Measurements from ENCODE around the gene HOXA10.

Gene HOXA10

GRCh38 chr7:27189997-27190748 is 16.1 kb upstream of the HOXA10 start:
- no peak for DNase-seq

GRCh38 chr7:27189295-27189996 is 15.3 kb upstream of the HOXA10 start:
- no peak for DNase-seq

- DNase-seq, result no peak
These were observed 14.5 kb upstream of the HOXA10 start for GRCh38 chr7:27188386-27189294.

GRCh38 chr7:27187475-27188385 is 13.6 kb upstream of the HOXA10 start:
- DNase-seq, result no peak

- DNase-seq, result no peak
These were observed 12.8 kb upstream of the HOXA10 start for GRCh38 chr7:27186668-27187474.

- no peak for DNase-seq
These were observed 11.9 kb upstream of the HOXA10 start for GRCh38 chr7:27185854-27186667.

GRCh38 chr7:27185013-27185853 is 11.1 kb upstream of the HOXA10 start, which contains the start of gene HOXA11:
Gene HOXA11, minus strand, starts transcription at chr7:27185232. Its CDS starts 88 bp downstream, at chr7:27185144.
- DNase-seq, result no peak

GRCh38 chr7:27184337-27185012 is 10.4 kb upstream of the HOXA10 start:
- DNase-seq, result no peak

GRCh38 chr7:27183682-27184336 is 9.7 kb upstream of the HOXA10 start:
- DNase-seq, result no peak

- no peak for DNase-seq
These were observed 9.0 kb upstream of the HOXA10 start for GRCh38 chr7:27182861-27183681.

- DNase-seq, result no peak
These were observed 8.2 kb upstream of the HOXA10 start for GRCh38 chr7:27182285-27182841.

- no peak for DNase-seq
These were observed 7.7 kb upstream of the HOXA10 start for GRCh38 chr7:27181795-27182275.

- DNase-seq, result no peak
These were observed 6.6 kb upstream of the HOXA10 start for GRCh38 chr7:27180431-27181420.

- DNase-seq, result no peak
These were observed 5.6 kb upstream of the HOXA10 start for GRCh38 chr7:27179503-27180430.
